Stimulated activated CD8-positive, alpha-beta memory T cell treated with anti-CD3 and anti-CD28 coated beads, Interleukin-4, amount 100 ng/mL, for 4 hours (primary cell): ENCODE data around the gene TRPT1.

ENCODE experiments used
- DNase-seq, 2 donors: peaks; one replicate each; pipeline ENCODE4 v3.0.0-alpha.2; 2020; ENCODE audit warnings: low read depth in 2 of 2, low spot score in 1 of 2

The TRPT1 gene

DNA sequence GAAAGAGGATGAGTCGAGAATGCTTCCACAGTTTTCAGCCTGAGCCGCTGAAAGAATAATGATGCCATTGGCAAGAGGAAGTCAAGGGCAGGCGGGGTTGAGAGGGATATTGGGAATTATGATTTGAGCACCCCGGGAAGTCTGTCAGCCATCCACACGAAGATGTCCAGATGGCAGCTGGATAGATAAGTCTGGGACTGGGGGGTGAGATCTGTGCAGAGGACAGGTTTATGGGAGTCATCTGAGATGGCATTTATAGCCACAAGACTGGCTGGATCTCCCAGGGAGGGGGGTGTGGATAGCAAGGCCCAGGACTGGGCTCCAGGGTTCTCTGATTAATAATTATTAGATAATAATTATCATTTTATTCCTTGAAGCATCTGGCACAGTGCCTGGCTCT is 45.1 kb downstream of the TRPT1 start:
- no peak for DNase-seq

DNA sequence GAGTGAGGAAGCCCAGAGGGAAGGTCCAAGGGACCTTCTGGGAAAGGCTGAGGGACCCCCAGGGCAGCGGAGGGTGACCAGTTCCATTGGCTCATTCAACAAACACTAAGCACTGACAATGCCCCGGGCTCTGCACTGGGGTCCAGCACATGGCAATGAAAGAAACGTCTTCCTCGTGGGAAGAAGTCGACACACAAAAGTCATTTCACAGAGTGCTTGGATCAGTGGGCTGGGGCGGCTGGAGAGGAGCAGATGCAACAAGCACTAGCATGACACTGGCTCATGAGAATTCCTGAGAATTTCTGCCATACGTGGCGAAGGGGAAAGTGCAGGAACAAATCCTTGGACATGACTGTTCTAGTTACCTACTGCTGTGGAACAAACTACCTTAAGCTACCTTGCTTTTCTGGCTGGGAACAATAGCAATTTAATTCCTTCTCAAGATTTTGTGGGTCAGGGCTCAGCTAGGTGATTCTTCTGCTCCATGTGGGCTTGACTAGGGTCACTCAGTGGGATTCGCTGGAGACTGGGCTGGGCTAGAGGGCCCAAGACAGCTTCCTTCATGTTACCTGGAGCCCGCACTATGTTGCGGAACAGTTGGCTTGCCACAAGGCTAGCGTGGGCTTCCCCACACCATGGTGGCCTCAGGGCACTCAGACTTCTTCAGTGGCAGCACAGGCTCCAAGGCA is 46.9 kb downstream of the TRPT1 start:
- DNase-seq = no peak

DNA sequence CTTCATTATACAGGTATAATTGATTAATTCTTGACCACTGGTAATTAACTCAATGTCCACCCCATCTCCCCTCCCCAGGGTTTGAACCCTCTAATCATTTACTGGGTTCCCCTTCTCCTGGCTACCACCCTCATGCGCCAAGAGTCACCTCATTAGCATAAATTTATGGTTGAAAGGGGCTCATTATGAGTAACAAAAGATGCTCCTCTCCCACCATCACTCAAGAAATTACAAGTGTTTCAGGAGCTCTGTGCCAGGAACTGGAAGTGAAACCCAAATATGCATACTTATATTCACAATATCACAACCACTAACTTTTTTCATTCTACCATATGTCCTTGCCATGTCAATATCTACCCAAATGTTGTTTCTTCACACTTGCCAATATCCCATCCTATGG is 47.8 kb downstream of the TRPT1 start:
- no peak for DNase-seq

DNA sequence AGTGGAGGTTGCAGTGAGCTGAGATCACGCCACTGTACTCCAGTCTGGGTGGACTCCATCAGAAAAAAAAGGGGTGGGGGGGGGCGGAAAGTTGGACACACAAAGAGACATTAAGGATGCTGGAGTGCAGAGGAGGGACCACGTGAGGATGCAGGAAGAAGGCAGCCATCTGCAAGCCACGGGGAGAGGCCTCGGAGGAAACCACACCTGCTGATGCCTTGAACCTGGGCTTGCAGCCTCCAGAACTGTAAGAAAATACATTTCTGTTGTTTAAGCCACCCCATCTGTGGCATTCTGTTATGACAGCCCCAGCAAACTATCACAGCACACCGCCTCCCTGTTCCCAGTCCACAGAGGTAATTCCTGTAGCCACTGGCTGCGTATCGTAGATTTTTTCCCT is 49.2 kb downstream of the TRPT1 start:
- no peak for DNase-seq
